Activated CD4-positive, CD25-positive, alpha-beta regulatory T cell treated with anti-CD3 and anti-CD28 coated beads, Interleukin-2, amount 50 U/mL, for 24 hours (primary cell): ENCODE data around the gene RHBDF1.

Source experiments
- ATAC-seq, 2 donors: fragments of 150-1000 bp; cut with Tn5 transposase; one replicate each; pipeline ENCODE4 v1.10.0; 2021; ENCODE audit warnings: mild to moderate bottlenecking in 1 of 2, moderate library complexity in 1 of 2

RHBDF1 gene

DNA sequence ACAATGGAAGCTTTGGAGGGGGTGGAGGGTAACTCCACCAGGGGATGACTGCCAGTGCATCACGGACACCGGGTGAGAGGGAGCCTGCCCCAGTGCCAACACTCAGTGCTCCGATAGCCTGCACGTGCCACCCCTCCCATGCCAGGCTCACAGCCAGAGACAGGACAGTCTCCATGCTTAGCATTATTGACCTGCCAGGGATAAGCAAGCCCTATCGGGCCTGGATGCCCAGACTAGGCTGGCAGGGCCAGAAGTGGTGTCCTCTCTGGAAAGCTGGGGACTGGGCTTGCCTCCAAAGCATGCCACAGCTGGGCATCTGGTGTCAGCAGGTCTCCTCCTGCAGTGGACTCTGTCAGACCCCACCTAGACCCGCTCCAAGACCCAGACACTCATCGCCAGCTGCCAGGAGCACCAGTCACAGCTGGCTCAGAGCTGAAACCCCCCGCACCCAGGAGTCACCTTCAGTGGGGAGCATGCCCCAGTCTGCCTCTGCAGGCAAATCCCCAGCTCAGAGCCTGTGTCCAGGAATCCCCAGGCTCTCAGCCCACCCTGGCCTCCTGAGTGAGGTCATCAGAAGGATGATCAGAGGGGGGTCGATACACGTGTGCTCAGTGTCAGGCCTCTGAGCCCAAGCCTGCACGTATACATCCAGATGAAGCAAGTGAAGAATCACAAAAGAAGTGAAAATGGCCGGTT lies 1.8 kb upstream of the RHBDF1 start:
- no peak for ATAC-seq

GRCh38 chr16:71540-72401 lies 660 bp downstream of the RHBDF1 start:
- ATAC-seq: no peak

- ATAC-seq: no peak
These were observed 1.3 kb downstream of the RHBDF1 start for GRCh38 chr16:71210-71539.

DNA sequence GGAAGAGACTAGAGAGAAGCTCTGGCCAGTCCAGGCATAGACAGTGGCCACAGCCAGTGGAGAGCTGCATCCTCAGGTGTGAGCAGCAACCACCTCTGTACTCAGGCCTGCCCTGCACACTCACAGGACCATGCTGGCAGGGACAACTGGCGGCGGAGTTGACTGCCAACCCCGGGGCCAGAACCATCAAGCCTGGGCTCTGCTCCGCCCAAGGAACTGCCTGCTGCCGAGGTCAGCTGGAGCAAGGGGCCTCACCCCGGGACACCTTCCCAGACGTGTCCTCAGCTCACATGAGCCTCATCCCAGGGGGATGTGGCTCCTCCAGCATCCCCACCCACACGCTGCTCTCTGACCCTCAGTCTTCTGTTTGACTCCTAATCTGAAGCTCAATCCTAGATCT lies 3.2 kb downstream of the RHBDF1 start:
- ATAC-seq: no peak

- no peak for ATAC-seq
These were observed 4.3 kb downstream of the RHBDF1 start for GRCh38 chr16:67884-68789.

- no peak for ATAC-seq
These were observed 5.1 kb downstream of the RHBDF1 start for GRCh38 chr16:67183-67791.

GRCh38 chr16:66309-67182 lies 5.9 kb downstream of the RHBDF1 start:
- no peak for ATAC-seq

DNA sequence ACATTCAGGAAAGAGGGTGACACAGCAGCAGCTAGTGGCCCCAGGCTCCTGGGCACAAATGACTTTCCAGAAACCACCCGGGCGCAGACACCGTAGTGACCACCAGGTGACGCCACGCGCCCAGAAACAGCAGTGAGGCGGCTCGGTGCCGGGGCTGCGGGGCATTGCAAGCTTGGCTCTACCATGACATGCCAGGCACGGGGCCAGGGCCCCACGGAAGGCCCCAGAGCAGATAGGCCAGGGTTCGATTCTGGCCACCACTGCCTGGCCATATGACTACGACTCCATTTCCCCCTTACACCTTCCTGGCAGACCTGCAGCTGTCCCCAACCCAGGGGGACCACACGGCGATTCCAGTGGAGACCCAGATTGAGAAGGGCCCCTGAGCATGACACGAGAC lies 6.7 kb downstream of the RHBDF1 start:
- ATAC-seq: peak; percentile 85 to 88

DNA sequence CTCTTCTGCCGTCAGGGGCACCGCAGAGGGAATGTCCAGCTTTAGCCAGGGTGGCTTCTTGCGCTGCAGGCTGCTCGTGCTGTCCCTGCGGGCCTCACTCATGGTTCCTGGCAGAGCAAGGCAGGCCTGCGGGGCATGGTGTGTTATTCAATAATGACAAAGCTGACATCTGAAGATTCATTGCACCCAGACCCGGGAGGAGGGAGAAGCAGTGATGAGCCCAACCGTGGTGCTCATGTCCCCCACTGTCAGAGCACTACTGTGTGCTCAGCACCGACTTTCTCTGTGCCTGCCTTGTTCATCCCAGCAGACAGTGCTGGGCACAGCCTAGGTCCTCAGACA lies 7.5 kb downstream of the RHBDF1 start:
- no peak for ATAC-seq

DNA sequence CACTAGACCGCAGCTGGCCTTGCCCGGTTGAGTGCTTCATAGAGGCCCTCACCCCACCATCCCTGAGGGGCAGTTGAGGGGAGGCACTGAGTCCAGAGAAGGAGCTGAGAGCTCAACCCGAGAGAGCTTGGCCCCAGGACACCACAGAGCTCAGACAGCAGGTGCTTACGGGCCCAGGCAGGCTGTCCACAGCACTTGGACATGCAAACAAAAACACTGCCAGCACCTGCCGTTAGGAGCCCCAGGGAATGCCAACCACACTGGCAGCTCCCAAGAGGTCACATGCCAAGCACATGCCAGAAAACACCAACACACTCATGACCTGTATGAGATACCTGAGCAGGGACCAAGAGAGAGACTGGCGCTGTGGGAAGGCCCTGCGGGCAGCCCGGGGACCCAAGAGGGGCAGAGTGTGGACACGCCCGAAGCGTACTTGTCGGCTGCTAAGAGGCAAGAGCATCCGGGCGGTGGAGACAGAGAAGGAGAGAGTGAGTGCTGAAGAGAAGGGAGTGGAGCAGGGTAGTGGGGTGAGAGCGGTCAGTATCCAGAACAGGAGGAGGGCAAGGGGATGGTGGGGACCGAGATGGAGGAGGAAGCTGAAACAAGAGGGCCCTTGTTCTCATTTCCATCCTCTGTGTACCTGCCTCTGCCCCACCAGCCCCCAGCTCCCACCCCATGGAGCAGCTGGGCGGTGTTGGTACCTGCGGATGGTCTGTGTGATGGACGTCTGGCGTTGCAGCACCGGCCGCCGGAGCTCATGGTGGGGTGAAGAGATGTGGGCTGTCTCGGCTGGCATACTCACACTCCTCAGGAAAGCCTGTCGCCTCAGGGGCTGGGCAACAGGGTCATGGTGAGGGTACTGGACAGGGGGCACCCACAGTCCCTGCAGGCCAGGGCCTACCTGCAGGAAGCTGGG lies 8.2 kb downstream of the RHBDF1 start:
- no peak for ATAC-seq

- ATAC-seq: no peak
These were observed 9.0 kb downstream of the RHBDF1 start for GRCh38 chr16:63466-63865.

- ATAC-seq: no peak
These were observed 9.5 kb downstream of the RHBDF1 start for GRCh38 chr16:62968-63391.

DNA sequence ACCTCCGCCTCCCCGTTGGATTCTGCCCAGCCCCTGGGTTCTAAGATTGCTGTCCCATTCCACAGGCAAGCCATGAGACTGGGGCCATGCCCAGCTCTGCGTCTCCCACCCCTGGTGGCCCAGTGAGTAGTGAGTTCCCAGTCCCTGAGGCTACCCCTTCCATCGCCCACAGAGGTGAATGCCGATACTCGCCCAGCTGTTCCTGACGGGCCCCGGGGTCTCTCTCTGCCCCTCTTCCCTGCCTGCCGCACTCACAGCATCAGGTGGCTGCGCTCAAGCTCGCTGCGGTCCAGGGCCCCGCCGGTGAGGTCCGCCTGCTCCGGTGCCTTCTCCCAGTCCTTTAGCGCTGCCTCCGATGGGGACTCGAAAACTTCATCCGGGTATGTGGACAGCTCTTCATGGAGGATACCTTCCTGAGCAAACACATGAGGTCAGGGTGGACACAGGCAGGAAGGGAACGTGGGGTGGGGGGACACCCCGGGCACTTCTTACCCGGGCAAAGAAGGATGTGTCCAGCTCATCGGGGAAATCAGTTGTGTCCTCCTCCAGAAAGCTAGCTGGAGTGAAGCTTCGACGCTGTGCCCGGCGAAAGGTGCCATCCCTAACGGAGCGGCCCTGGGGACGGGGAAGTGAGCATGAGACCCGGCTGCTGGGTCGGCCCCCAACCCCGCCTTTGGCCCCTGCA lies 10.0 kb downstream of the RHBDF1 start:
- no peak for ATAC-seq

DNA sequence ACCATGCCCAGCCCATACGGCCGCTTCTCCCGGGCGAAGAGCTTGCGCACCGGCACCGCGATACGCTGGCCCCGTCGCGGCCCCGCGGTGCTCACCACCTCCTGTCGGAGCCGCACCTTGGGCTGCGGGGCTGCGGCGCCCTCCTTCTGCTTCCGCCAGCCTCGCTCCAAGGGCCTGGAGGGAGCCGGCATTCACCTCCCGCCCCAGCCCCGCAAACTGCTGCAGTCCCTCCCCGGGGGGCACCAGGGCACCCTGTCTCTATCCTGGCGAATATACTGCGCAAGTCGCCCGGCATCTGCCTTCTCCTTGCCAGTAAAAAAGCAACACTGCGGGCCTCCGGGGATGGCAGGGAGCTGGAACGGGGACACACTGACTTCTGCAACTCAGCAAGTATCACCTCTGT lies 10.6 kb downstream of the RHBDF1 start:
- ATAC-seq: no peak

GRCh38 chr16:60929-61878 lies 11.2 kb downstream of the RHBDF1 start:
- no peak for ATAC-seq

DNA sequence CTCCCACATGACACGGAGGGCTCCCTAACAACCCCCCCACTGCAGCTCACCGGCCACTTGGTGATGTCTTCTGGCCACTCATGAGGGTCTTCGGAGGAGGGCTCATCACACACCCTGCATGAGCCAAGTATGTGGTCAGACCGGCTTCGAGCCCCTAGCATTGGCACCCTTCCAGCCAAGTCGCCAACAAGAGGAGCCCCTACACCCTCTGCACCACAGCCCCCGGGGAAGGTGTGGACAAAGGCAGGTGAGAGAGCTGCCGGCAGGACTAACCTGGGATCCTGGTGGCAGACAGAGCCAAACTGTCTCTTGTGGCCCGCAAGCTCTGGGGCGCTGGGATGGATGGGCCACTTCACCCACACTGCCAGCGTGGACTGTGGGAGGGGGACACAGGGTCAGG lies 12.3 kb downstream of the RHBDF1 start:
- no peak for ATAC-seq

DNA sequence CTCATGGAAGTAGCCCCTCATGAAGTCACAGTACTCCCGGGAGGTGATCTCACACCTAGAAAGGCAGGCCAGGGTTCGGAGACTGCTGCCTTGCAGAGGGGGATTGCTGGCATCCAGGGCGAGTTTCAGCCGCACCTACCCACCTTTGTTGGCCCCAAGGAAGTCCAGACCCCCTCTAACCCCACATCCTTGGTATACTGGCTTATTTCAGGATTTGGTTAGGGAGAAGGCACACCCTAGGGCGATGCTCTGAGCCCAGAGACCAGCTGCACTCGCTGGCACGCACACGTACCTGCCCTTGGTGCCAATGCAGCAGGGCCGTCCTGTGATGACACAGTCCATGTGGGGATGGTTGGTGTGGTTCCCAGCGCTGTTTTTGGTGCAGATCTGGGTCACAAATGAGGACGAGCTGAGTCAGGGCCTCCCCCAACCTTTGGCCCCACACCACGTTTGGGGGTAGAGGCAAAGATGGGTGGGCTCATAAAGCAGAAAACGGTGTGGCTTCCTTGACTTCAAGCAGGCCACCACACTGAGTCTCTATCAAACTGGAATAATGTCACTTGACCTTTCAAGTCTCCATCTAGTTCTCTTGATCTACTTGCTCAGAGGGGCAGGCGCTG lies 12.9 kb downstream of the RHBDF1 start:
- no peak for ATAC-seq
